HepG2 (cell line): ENCODE data around the gene ONECUT2. TPM values are rescaled to one million over a fixed set of nuclear protein-coding genes. Genes with fewer than 3 reads are reported as not detected.

Experiments
- ATF7 ChIP-seq, 2 experiments: fragments of 450-650 bp in 1 of 2; sonication (generic) in 1 of 2; formaldehyde crosslinking in 1 of 2; IDR thresholded peaks; 2 replicates each; pipeline versions ENCODE4 v1.4.0 to v1.6.1; 2016 to 2020; ENCODE audit warnings: antibody characterized with exemption in 1 of 2, mild to moderate bottlenecking in 1 of 2, missing genetic modification reagents in 1 of 2
- CBX2 ChIP-seq, 2 experiments: fragments of 200-600 bp in 1 of 2; sonication (generic); formaldehyde crosslinking in 1 of 2; IDR thresholded peaks; 2 replicates each; pipeline versions ENCODE4 v1.7.0 to v1.8.1; 2018 to 2022; ENCODE audit warnings: low read depth in 2 of 2, low read length in 1 of 2, mild to moderate bottlenecking in 1 of 2, missing genetic modification reagents in 1 of 2
- CEBPG ChIP-seq: IDR thresholded peaks from 2 replicates; pipeline ENCODE4 v1.6.1; 2016
- FOXO1 ChIP-seq: sonication (generic); formaldehyde crosslinking; IDR thresholded peaks from 2 replicates; pipeline ENCODE4 v1.4.0; 2020; ENCODE audit warnings: missing genetic modification reagents
- HDAC2 ChIP-seq: sonication (generic); formaldehyde crosslinking; IDR thresholded peaks from 2 replicates; pipeline ENCODE4 v1.4.0; 2020; ENCODE audit warnings: missing genetic modification reagents
- IRX3 ChIP-seq: sonication (generic); formaldehyde crosslinking; IDR thresholded peaks from 2 replicates; pipeline ENCODE4 v1.8.1; 2023; ENCODE audit warnings: mild to moderate bottlenecking, low read depth, missing genetic modification reagents, borderline replicate concordance
- KAT7 ChIP-seq: IDR thresholded peaks from 2 replicates; pipeline ENCODE4 v1.6.1; 2018; ENCODE audit warnings: borderline replicate concordance, missing compliant biosample characterization
- KMT2A ChIP-seq: sonication (generic); formaldehyde crosslinking; IDR thresholded peaks from 2 replicates; pipeline ENCODE4 v1.4.0; 2020; ENCODE audit warnings: missing genetic modification reagents
- MYPOP ChIP-seq: sonication (generic); formaldehyde crosslinking; IDR thresholded peaks from 2 replicates; pipeline ENCODE4 v1.8.1; 2023; ENCODE audit warnings: mild to moderate bottlenecking, moderate library complexity, missing genetic modification reagents
- NCOR1 ChIP-seq: fragments of 200-600 bp; sonication (generic); IDR thresholded peaks from 2 replicates; pipeline ENCODE4 v1.7.0; 2017; ENCODE audit warnings: antibody characterized with exemption, low read length, borderline replicate concordance
- NFYB ChIP-seq: sonication (generic); formaldehyde crosslinking; IDR thresholded peaks from 2 replicates; pipeline ENCODE4 v1.4.0; 2020; ENCODE audit warnings: missing genetic modification reagents
- POLR2AphosphoS2 ChIP-seq: IDR thresholded peaks from 2 replicates; pipeline ENCODE4 v1.6.1; 2011; ENCODE audit warnings: low read depth, low read length, improper control_type of control experiment
- RXRA ChIP-seq: sonication (generic); formaldehyde crosslinking; IDR thresholded peaks from 2 replicates; pipeline ENCODE4 v1.5.1; 2020; ENCODE audit warnings: missing genetic modification reagents
- TAF1 ChIP-seq: sonication (generic); formaldehyde crosslinking; IDR thresholded peaks from 2 replicates; pipeline ENCODE4 v1.4.0; 2020; ENCODE audit warnings: missing genetic modification reagents
- TAF15 ChIP-seq: fragments of 200-400 bp; formaldehyde crosslinking; IDR thresholded peaks from one replicate; pipeline ENCODE4 v1.6.1; 2018; ENCODE audit warnings: mild to moderate bottlenecking, low read depth, low read length; ENCODE audit not compliant: poor library complexity, severe bottlenecking
- TEF ChIP-seq: sonication (generic); formaldehyde crosslinking; IDR thresholded peaks from 2 replicates; pipeline ENCODE4 v1.5.0; 2020; ENCODE audit warnings: missing genetic modification reagents
- TFDP1 ChIP-seq: IDR thresholded peaks from 2 replicates; pipeline ENCODE4 v1.6.1; 2016; ENCODE audit warnings: missing compliant biosample characterization, missing genetic modification reagents, borderline replicate concordance
- YEATS4 ChIP-seq: sonication (generic); formaldehyde crosslinking; IDR thresholded peaks from 2 replicates; pipeline ENCODE4 v1.4.0; 2020; ENCODE audit warnings: missing genetic modification reagents, borderline replicate concordance
- ZMYM3 ChIP-seq: sonication (generic); formaldehyde crosslinking; IDR thresholded peaks from 2 replicates; pipeline ENCODE4 v1.5.1; 2020; ENCODE audit warnings: mild to moderate bottlenecking, missing genetic modification reagents
- ZNF138 ChIP-seq: sonication (generic); formaldehyde crosslinking; IDR thresholded peaks from 2 replicates; pipeline ENCODE4 v1.5.0; 2020; ENCODE audit warnings: mild to moderate bottlenecking, low read depth, missing genetic modification reagents
- ZNF143 ChIP-seq: sonication (generic); formaldehyde crosslinking; IDR thresholded peaks from 2 replicates; pipeline ENCODE4 v1.4.0; 2020; ENCODE audit warnings: missing genetic modification reagents
- ZNF225 ChIP-seq: sonication (generic); formaldehyde crosslinking; IDR thresholded peaks from 2 replicates; pipeline ENCODE4 v1.4.0; 2020; ENCODE audit warnings: mild to moderate bottlenecking, missing genetic modification reagents
- ZNF451 ChIP-seq: sonication (generic); formaldehyde crosslinking; IDR thresholded peaks from 2 replicates; pipeline ENCODE4 v1.5.0; 2020; ENCODE audit warnings: mild to moderate bottlenecking, missing genetic modification reagents
- ZNF547 ChIP-seq: sonication (generic); formaldehyde crosslinking; IDR thresholded peaks from 2 replicates; pipeline ENCODE4 v1.5.1; 2020; ENCODE audit warnings: mild to moderate bottlenecking, missing genetic modification reagents
- ZNF605 ChIP-seq: sonication (generic); formaldehyde crosslinking; IDR thresholded peaks from 2 replicates; pipeline ENCODE4 v1.8.0; 2022; ENCODE audit warnings: mild to moderate bottlenecking, missing genetic modification reagents
- ZNF713 ChIP-seq: sonication (generic); formaldehyde crosslinking; IDR thresholded peaks from 2 replicates; pipeline ENCODE4 v1.4.0; 2020; ENCODE audit warnings: mild to moderate bottlenecking, missing genetic modification reagents
- ZNF790 ChIP-seq: sonication (generic); formaldehyde crosslinking; IDR thresholded peaks from 2 replicates; pipeline ENCODE4 v1.8.0; 2022; ENCODE audit warnings: missing genetic modification reagents, mild to moderate bottlenecking, borderline replicate concordance
- polyA plus RNA-seq, 8 experiments: library from polyadenylated mRNA; depleted of rRNA in 3 of 8; stranded (reverse) in 7 of 8; unstranded in 1 of 8; fragments of >200 nt; fragmentation: Illumina TruSeq in 4 of 8; extraction: Trizol in 4 of 8; gene quantifications; 2 replicates each; pipeline versions ENCODE4 v1.2.1 to v1.2.3, GENCODE V29; 2011 to 2016; ENCODE audit warnings: low read depth in 4 of 8, missing spikeins in 1 of 8, mixed read lengths in 1 of 8; ENCODE audit not compliant: insufficient read depth in 1 of 8
- total RNA-seq, 5 experiments: library from RNA; depleted of rRNA; stranded (reverse); fragments of >200 nt; fragmentation: Illumina TruSeq; extraction: Trizol; gene quantifications; 2 replicates each; pipeline ENCODE4 v1.2.3, GENCODE V29; 2016; ENCODE audit warnings: low read depth in 1 of 5

Gene ONECUT2
- total and polyA plus RNA-seq, 2 of the 13 experiments (the other 11 are each of a cell fraction or from before 2014, with no cell fraction given), result 3.0 to 3.2 TPM

GRCh38 chr18:57437766-57438671, 2.8 kb downstream of the ONECUT2 start (continued):
- no peak for TF ChIP-seq ZNF713 (CRISPR knock-in tag)
- TF ChIP-seq YEATS4 (CRISPR knock-in tag), result no peak
- 0 out of 2 replicates have a peak, but pooled peaks have one; percentile 57 for TF ChIP-seq ZNF790 (CRISPR knock-in tag)
- no peak for TF ChIP-seq NFYB (CRISPR knock-in tag)
- TF ChIP-seq ZNF547 (CRISPR knock-in tag), result 0 out of 2 replicates have a peak, but pooled peaks have one; percentile 61
- TF ChIP-seq MYPOP (CRISPR knock-in tag), result peak; percentile 55; the same call in 1 of the 2 replicates
- peak; percentile 91 for TF ChIP-seq KMT2A (CRISPR knock-in tag)
- no peak; the same call in 1 of the 2 replicates for TF ChIP-seq FOXO1 (CRISPR knock-in tag)
- 0 out of 2 replicates have a peak, but pooled peaks have one; percentile 12 for TF ChIP-seq ZNF605 (CRISPR knock-in tag)
- no peak for TF ChIP-seq ZNF143 (CRISPR knock-in tag)
- no peak for TF ChIP-seq ZNF138 (CRISPR knock-in tag)
- no peak for TF ChIP-seq CEBPG (CRISPR knock-in tag)
- TF ChIP-seq ATF7 (IDR thresholded peaks at IDR 0.05), result no peak
- TF ChIP-seq ATF7 (CRISPR knock-in tag; IDR thresholded peaks at IDR 0.05), result no peak
- TF ChIP-seq TFDP1 (CRISPR knock-in tag), result peak; percentile 15; the same call in 1 of the 2 replicates
- TF ChIP-seq KAT7 (CRISPR knock-in tag), result peak; percentile 63
- no peak for TF ChIP-seq HDAC2 (CRISPR knock-in tag)
- TF ChIP-seq ZNF451 (CRISPR knock-in tag), result no peak
- TF ChIP-seq TAF1 (CRISPR knock-in tag), result peak; percentile 28; the same call in 1 of the 2 replicates
- TF ChIP-seq ZNF225 (CRISPR knock-in tag), result no peak
- TF ChIP-seq TAF15, result no peak
- no peak for TF ChIP-seq NCOR1
- no peak for TF ChIP-seq CBX2 (IDR thresholded peaks at IDR 0.05; ENCODE audit: low read depth, low read length)
- TF ChIP-seq CBX2 (CRISPR knock-in tag; IDR thresholded peaks at IDR 0.05; ENCODE audit: low read depth), result no peak
- TF ChIP-seq IRX3 (CRISPR knock-in tag), result 0 out of 2 replicates have a peak, but pooled peaks have one; percentile 57
- TF ChIP-seq ZMYM3 (CRISPR knock-in tag), result no peak
- TF ChIP-seq POLR2AphosphoS2, result no peak
- no peak for TF ChIP-seq TEF (CRISPR knock-in tag)
- TF ChIP-seq RXRA (CRISPR knock-in tag), result 0 out of 2 replicates have a peak, but pooled peaks have one; percentile 46
